ENCODE data around the gene ASIC4.

The ASIC4 gene

GRCh38 chr2:219506153-219506801, 8.0 kb upstream of the ASIC4 start:
- Histone ChIP-seq H2BK12ac (ENCODE audit: low read length) (no peak overlapping the region), H3K4me2 (ENCODE audit: insufficient read depth, low read length, poor library complexity, severe bottlenecking) (no peak overlapping the region), H3K4me3 (ENCODE audit: low read length in 2 of 2) (no peak overlapping the region), H2BK5ac (ENCODE audit: low read length) (no peak overlapping the region), H2BK120ac (ENCODE audit: low read depth, low read length) (no peak overlapping the region), H3K36me3 (replicated peaks in 1 of 2; ENCODE audit: control insufficient read depth in 2 of 2, insufficient read depth in 2 of 2, low read length in 2 of 2) (peaks cover 5% of the 10 kb centered on the region in 2 donors), H3K14ac (ENCODE audit: low read length) (no peak overlapping the region), H3K18ac (ENCODE audit: low read length) (no peak overlapping the region), H3K79me1 (ENCODE audit: low read depth, low read length) (no peaks in the 10 kb centered on the region), H2AK5ac (ENCODE audit: low read depth, low read length) (no peak overlapping the region), H3K27ac (replicated peaks; ENCODE audit: low read length) (no peak overlapping the region), H4K8ac (ENCODE audit: low read depth, low read length) (no peak overlapping the region), H4K91ac (ENCODE audit: low read depth, low read length, poor library complexity) (no peak overlapping the region), H3K4ac (ENCODE audit: low read length) (no peak overlapping the region), H3K23ac (ENCODE audit: low read depth, low read length, poor library complexity) (peak overlapping the region; percentile 67), H2BK15ac (ENCODE audit: low read length) (no peak overlapping the region), H3K9me3 (replicated peaks in 1 of 2; ENCODE audit: control insufficient read depth in 2 of 2, insufficient read depth in 1 of 2, low read depth in 1 of 2, low read length in 2 of 2) (peaks cover 0 to under 1% of the 10 kb centered on the region in 2 donors), H3K27me3 (ENCODE audit: control insufficient read depth in 3 of 3, insufficient read depth in 3 of 3, low read depth in 1 of 3, low read length in 3 of 3) (peaks cover 0 to 8% (median 5%) of the 10 kb centered on the region in 3 experiments), H3K9ac (ENCODE audit: low read depth, low read length, poor library complexity) (no peak overlapping the region), H2AFZ (ENCODE audit: low read length) (peak overlapping the region; percentile 59), H3K4me1 (ENCODE audit: control insufficient read depth in 2 of 2, insufficient read depth in 1 of 2, low read depth in 1 of 2, low read length in 2 of 2) (peaks cover 18 to 36% of the 10 kb centered on the region in 2 donors)
- no peak for DNase-seq (ENCODE audit: low spot score)
- WGBS, 2 donors (ENCODE audit: extremely low coverage in 2 of 2, insufficient read length in 2 of 2, insufficient replicate concordance in 1 of 2) = no CpG with 5 or more reads among the region's 23 CpGs

GRCh38 chr2:219506802-219507526, 7.3 kb upstream of the ASIC4 start:
- no peak overlapping the region for H4K8ac ChIP-seq (ENCODE audit: low read depth, low read length)
- peaks cover 0 to 2% of the 10 kb centered on the region in 2 donors for H3K9me3 ChIP-seq (replicated peaks in 1 of 2; ENCODE audit: control insufficient read depth in 2 of 2, insufficient read depth in 1 of 2, low read depth in 1 of 2, low read length in 2 of 2)
- peak overlapping the region; percentile 48 for H3K18ac ChIP-seq (ENCODE audit: low read length)
- H2BK12ac ChIP-seq (ENCODE audit: low read length) = no peak overlapping the region
- WGBS, 2 donors (ENCODE audit: extremely low coverage in 2 of 2, insufficient read length in 2 of 2, insufficient replicate concordance in 1 of 2) = no CpG with 5 or more reads among the region's 17 CpGs
- H3K9ac ChIP-seq (ENCODE audit: low read depth, low read length, poor library complexity) = no peak overlapping the region
- peaks cover 20 to 39% of the 10 kb centered on the region in 2 donors for H3K4me1 ChIP-seq (ENCODE audit: control insufficient read depth in 2 of 2, insufficient read depth in 1 of 2, low read depth in 1 of 2, low read length in 2 of 2)
- H3K27ac ChIP-seq (replicated peaks; ENCODE audit: low read length) = no peak overlapping the region
- peaks cover 0 to 10% (median 8%) of the 10 kb centered on the region in 3 experiments for H3K27me3 ChIP-seq (ENCODE audit: control insufficient read depth in 3 of 3, insufficient read depth in 3 of 3, low read depth in 1 of 3, low read length in 3 of 3)
- no peak overlapping the region for H3K4me3 ChIP-seq (ENCODE audit: low read length in 2 of 2)
- peak overlapping the region; percentile 61 for H2AK5ac ChIP-seq (ENCODE audit: low read depth, low read length)
- H3K36me3 ChIP-seq (replicated peaks in 1 of 2; ENCODE audit: control insufficient read depth in 2 of 2, insufficient read depth in 2 of 2, low read length in 2 of 2) = peaks cover 5% of the 10 kb centered on the region in 2 donors
- H3K14ac ChIP-seq (ENCODE audit: low read length) = peak overlapping the region; percentile 31
- no peak overlapping the region for H2BK15ac ChIP-seq (ENCODE audit: low read length)
- no peak overlapping the region for H2BK5ac ChIP-seq (ENCODE audit: low read length)
- peak overlapping the region; percentile 59 for H2AFZ ChIP-seq (ENCODE audit: low read length)
- peak overlapping the region; percentile 73 for H3K23ac ChIP-seq (ENCODE audit: low read depth, low read length, poor library complexity)
- H2BK120ac ChIP-seq (ENCODE audit: low read depth, low read length) = no peak overlapping the region
- H3K4ac ChIP-seq (ENCODE audit: low read length) = no peak overlapping the region
- no peaks in the 10 kb centered on the region for H3K79me1 ChIP-seq (ENCODE audit: low read depth, low read length)
- H3K4me2 ChIP-seq (ENCODE audit: insufficient read depth, low read length, poor library complexity, severe bottlenecking) = no peak overlapping the region
- no peak for DNase-seq (ENCODE audit: low spot score)
- no peak overlapping the region for H4K91ac ChIP-seq (ENCODE audit: low read depth, low read length, poor library complexity)

GRCh38 chr2:219507581-219508443, 6.5 kb upstream of the ASIC4 start:
- Histone ChIP-seq H3K14ac (ENCODE audit: low read length) (peak overlapping the region; percentile 31), H3K27ac (replicated peaks; ENCODE audit: low read length) (no peak overlapping the region), H3K18ac (ENCODE audit: low read length) (no peak overlapping the region), H2AFZ (ENCODE audit: low read length) (no peak overlapping the region), H2BK5ac (ENCODE audit: low read length) (no peak overlapping the region), H3K23ac (ENCODE audit: low read depth, low read length, poor library complexity) (no peak overlapping the region), H3K9ac (ENCODE audit: low read depth, low read length, poor library complexity) (no peak overlapping the region), H3K36me3 (replicated peaks in 1 of 2; ENCODE audit: control insufficient read depth in 2 of 2, insufficient read depth in 2 of 2, low read length in 2 of 2) (peaks cover 5% of the 10 kb centered on the region in 2 donors), H2BK120ac (ENCODE audit: low read depth, low read length) (no peak overlapping the region), H3K4ac (ENCODE audit: low read length) (no peak overlapping the region), H3K4me1 (ENCODE audit: control insufficient read depth in 2 of 2, insufficient read depth in 1 of 2, low read depth in 1 of 2, low read length in 2 of 2) (peaks cover 25 to 46% of the 10 kb centered on the region in 2 donors), H3K4me3 (ENCODE audit: low read length in 2 of 2) (no peak overlapping the region), H4K91ac (ENCODE audit: low read depth, low read length, poor library complexity) (no peak overlapping the region), H3K27me3 (ENCODE audit: control insufficient read depth in 3 of 3, insufficient read depth in 3 of 3, low read depth in 1 of 3, low read length in 3 of 3) (peaks cover 0 to 18% (median 13%) of the 10 kb centered on the region in 3 experiments), H2BK15ac (ENCODE audit: low read length) (no peak overlapping the region), H2BK12ac (ENCODE audit: low read length) (no peak overlapping the region), H3K9me3 (replicated peaks in 1 of 2; ENCODE audit: control insufficient read depth in 2 of 2, insufficient read depth in 1 of 2, low read depth in 1 of 2, low read length in 2 of 2) (peaks cover 0 to 2% of the 10 kb centered on the region in 2 donors), H3K79me1 (ENCODE audit: low read depth, low read length) (no peaks in the 10 kb centered on the region), H4K8ac (ENCODE audit: low read depth, low read length) (no peak overlapping the region), H2AK5ac (ENCODE audit: low read depth, low read length) (peak overlapping the region; percentile 61), H3K4me2 (ENCODE audit: insufficient read depth, low read length, poor library complexity, severe bottlenecking) (no peak overlapping the region)
- DNase-seq (ENCODE audit: low spot score) = no peak
- WGBS, 2 donors (ENCODE audit: extremely low coverage in 2 of 2, insufficient read length in 2 of 2, insufficient replicate concordance in 1 of 2) = no CpG with 5 or more reads among the region's 8 CpGs

GRCh38 chr2:219508444-219508734, 5.9 kb upstream of the ASIC4 start:
- Histone ChIP-seq H3K27ac (replicated peaks; ENCODE audit: low read length) (no peak overlapping the region), H3K4me1 (ENCODE audit: control insufficient read depth in 2 of 2, insufficient read depth in 1 of 2, low read depth in 1 of 2, low read length in 2 of 2) (peaks cover 29 to 47% of the 10 kb centered on the region in 2 donors)

More at GRCh38 chr2:219508444-219508734, 5.9 kb upstream of the ASIC4 start:
- H2BK15ac ChIP-seq (ENCODE audit: low read length) = no peak overlapping the region
- H4K8ac ChIP-seq (ENCODE audit: low read depth, low read length) = no peak overlapping the region
- H2AK5ac ChIP-seq (ENCODE audit: low read depth, low read length) = no peak overlapping the region
- no peak overlapping the region for H3K14ac ChIP-seq (ENCODE audit: low read length)
- peaks cover 5% of the 10 kb centered on the region in 2 donors for H3K36me3 ChIP-seq (replicated peaks in 1 of 2; ENCODE audit: control insufficient read depth in 2 of 2, insufficient read depth in 2 of 2, low read length in 2 of 2)
- no peak for DNase-seq (ENCODE audit: low spot score)
- H3K27me3 ChIP-seq (ENCODE audit: control insufficient read depth in 3 of 3, insufficient read depth in 3 of 3, low read depth in 1 of 3, low read length in 3 of 3) = peaks cover 0 to 24% (median 17%) of the 10 kb centered on the region in 3 experiments
- H2BK120ac ChIP-seq (ENCODE audit: low read depth, low read length) = no peak overlapping the region
- H2BK5ac ChIP-seq (ENCODE audit: low read length) = no peak overlapping the region
- peak overlapping the region; percentile 13 for H3K18ac ChIP-seq (ENCODE audit: low read length)
- H3K9ac ChIP-seq (ENCODE audit: low read depth, low read length, poor library complexity) = no peak overlapping the region
- H2AFZ ChIP-seq (ENCODE audit: low read length) = no peak overlapping the region
- no CpG with 5 or more reads among the region's 4 CpGs for WGBS, 2 donors (ENCODE audit: extremely low coverage in 2 of 2, insufficient read length in 2 of 2, insufficient replicate concordance in 1 of 2)
- H3K23ac ChIP-seq (ENCODE audit: low read depth, low read length, poor library complexity) = no peak overlapping the region
- no peaks in the 10 kb centered on the region for H3K79me1 ChIP-seq (ENCODE audit: low read depth, low read length)
- no peak overlapping the region for H3K4me3 ChIP-seq (ENCODE audit: low read length in 2 of 2)
- H3K4ac ChIP-seq (ENCODE audit: low read length) = no peak overlapping the region
- H3K4me2 ChIP-seq (ENCODE audit: insufficient read depth, low read length, poor library complexity, severe bottlenecking) = no peak overlapping the region
- peaks cover 0 to 2% of the 10 kb centered on the region in 2 donors for H3K9me3 ChIP-seq (replicated peaks in 1 of 2; ENCODE audit: control insufficient read depth in 2 of 2, insufficient read depth in 1 of 2, low read depth in 1 of 2, low read length in 2 of 2)
- H4K91ac ChIP-seq (ENCODE audit: low read depth, low read length, poor library complexity) = no peak overlapping the region
- no peak overlapping the region for H2BK12ac ChIP-seq (ENCODE audit: low read length)
